ENCODE measurements around the gene CBLL1. TPM values are rescaled to one million over a fixed set of nuclear protein-coding genes. Genes with fewer than 3 reads are reported as not detected.

CBLL1 gene
- total RNA-seq, 2 donors from 2014 or later: 15.0 to 16.2 TPM

GRCh38 chr7:107803009-107803610, 59.2 kb downstream of the CBLL1 start, which contains the start of gene SLC26A3:
TSS of gene SLC26A3 (minus strand) at chr7:107803223. CDS start at chr7:107794509, 8,714 bp downstream.
- ATAC-seq (no peak), DNase-seq (no peak)
- 75 to 78% methylated on average over 2 of the region's 2 CpGs for WGBS, 2 donors
- Histone ChIP-seq H3K9me3 (no peaks in the 10 kb centered on the region), H3K27ac (no peak within 1 kb of the TSS), H3K27me3 (no peaks in the 10 kb centered on the region), H3K4me3 (no peak within 1 kb of the TSS), H3K4me1 (peaks cover 18% of the 10 kb centered on the region), H3K36me3 (replicated peaks in 1 of 2; ENCODE audit: insufficient read depth in 1 of 2, low read depth in 2 of 2) (no peaks in the 10 kb centered on the region)
- intact Hi-C loops (cut with DNase I): no loop called here
- TF ChIP-seq CTCF (IDR thresholded peaks at IDR 0.05): no peak
- TF ChIP-seq POLR2A (IDR thresholded peaks at IDR 0.05): no peak

- H3K4me1 ChIP-seq: peaks cover 4% of the 10 kb centered on the region
- H3K9me3 ChIP-seq: no peaks in the 10 kb centered on the region
- ATAC-seq (no peak), DNase-seq (no peak)
- no peak overlapping the region for H3K4me3 ChIP-seq
- H3K27ac ChIP-seq: no peak overlapping the region
- 88 to 90% methylated on average over 4 of the region's 4 CpGs for WGBS, 2 donors
- H3K36me3 ChIP-seq (replicated peaks in 1 of 2; ENCODE audit: insufficient read depth in 1 of 2, low read depth in 2 of 2): no peaks in the 10 kb centered on the region
- no peaks in the 10 kb centered on the region for H3K27me3 ChIP-seq
- intact Hi-C loops (cut with DNase I): no loop called here
- no peak for TF ChIP-seq POLR2A (IDR thresholded peaks at IDR 0.05)
- no peak for TF ChIP-seq CTCF (IDR thresholded peaks at IDR 0.05)
Observed at GRCh38 chr7:107809179-107809578, 65.2 kb downstream of the CBLL1 start.

GRCh38 chr7:107810626-107811025, 66.7 kb downstream of the CBLL1 start:
- Histone ChIP-seq H3K27me3 (no peaks in the 10 kb centered on the region), H3K27ac (no peak overlapping the region), H3K4me1 (peaks cover under 1% of the 10 kb centered on the region), H3K36me3 (replicated peaks in 1 of 2; ENCODE audit: insufficient read depth in 1 of 2, low read depth in 2 of 2) (no peaks in the 10 kb centered on the region), H3K9me3 (no peaks in the 10 kb centered on the region), H3K4me3 (no peak overlapping the region)
- DNase-seq (no peak), ATAC-seq (no peak)
- 92 to 94% methylated on average over 3 of the region's 3 CpGs for WGBS, 2 donors
- TF ChIP-seq CTCF (IDR thresholded peaks at IDR 0.05) (no peak), POLR2A (IDR thresholded peaks at IDR 0.05) (no peak)
- intact Hi-C loops (cut with DNase I): no loop called here

Other genes starting within 250 kb of the CBLL1 start
- 100 to 1,000 TPM in 1 of 2 donors, 10 to 100 TPM in 1; 50.1 to 102 TPM for gene COG5, start 180.2 kb upstream of the CBLL1 start, total RNA-seq
- gene DUS4L, start 180.2 kb upstream of the CBLL1 start, total RNA-seq: 1 to 10 TPM; 6.9 to 7.5 TPM
- gene BCAP29, start 163.9 kb upstream of the CBLL1 start, total RNA-seq: 10 to 100 TPM; 20.8 to 37.9 TPM
- gene SLC26A4, start 83.3 kb upstream of the CBLL1 start, total RNA-seq: under 1 TPM; 0.26 to 0.33 TPM
- gene SLC26A3, start 59.1 kb downstream of the CBLL1 start, total RNA-seq: not detected
- gene DLD, start 147.0 kb downstream of the CBLL1 start, total RNA-seq: 100 to 1,000 TPM in 1 of 2 donors, 10 to 100 TPM in 1; 53.7 to 123 TPM

Data from body of pancreas (tissue), 4 donors.